ENCODE data around the gene PEMT. TPM values are rescaled to one million over a fixed set of nuclear protein-coding genes. Genes with fewer than 3 reads are reported as not detected.

The PEMT gene
- total RNA-seq, 2 experiments from 2014 or later: 51.7 to 53.2 TPM

GRCh38 chr17:17485420-17485819 is 106.1 kb downstream of the PEMT start:
- TF ChIP-seq, protein P1, sequence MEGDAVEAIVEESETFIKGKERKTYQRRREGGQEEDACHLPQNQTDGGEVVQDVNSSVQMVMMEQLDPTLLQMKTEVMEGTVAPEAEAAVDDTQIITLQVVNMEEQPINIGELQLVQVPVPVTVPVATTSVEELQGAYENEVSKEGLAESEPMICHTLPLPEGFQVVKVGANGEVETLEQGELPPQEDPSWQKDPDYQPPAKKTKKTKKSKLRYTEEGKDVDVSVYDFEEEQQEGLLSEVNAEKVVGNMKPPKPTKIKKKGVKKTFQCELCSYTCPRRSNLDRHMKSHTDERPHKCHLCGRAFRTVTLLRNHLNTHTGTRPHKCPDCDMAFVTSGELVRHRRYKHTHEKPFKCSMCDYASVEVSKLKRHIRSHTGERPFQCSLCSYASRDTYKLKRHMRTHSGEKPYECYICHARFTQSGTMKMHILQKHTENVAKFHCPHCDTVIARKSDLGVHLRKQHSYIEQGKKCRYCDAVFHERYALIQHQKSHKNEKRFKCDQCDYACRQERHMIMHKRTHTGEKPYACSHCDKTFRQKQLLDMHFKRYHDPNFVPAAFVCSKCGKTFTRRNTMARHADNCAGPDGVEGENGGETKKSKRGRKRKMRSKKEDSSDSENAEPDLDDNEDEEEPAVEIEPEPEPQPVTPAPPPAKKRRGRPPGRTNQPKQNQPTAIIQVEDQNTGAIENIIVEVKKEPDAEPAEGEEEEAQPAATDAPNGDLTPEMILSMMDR (IDR thresholded peaks at IDR 0.05): no peak
- CTCF ChIA-PET: no interaction called here
- intact Hi-C loops (cut with micrococcal nuclease): no loop called here
- H3K27me3 Mint-ChIP-seq: no peaks in the 10 kb centered on the region
- no peaks in the 10 kb centered on the region for H3K9me3 Mint-ChIP-seq
- DNase-seq (no peak), ATAC-seq (no peak)
- peaks cover 68% of the 10 kb centered on the region for H3K4me1 Mint-ChIP-seq (ENCODE audit: low read depth)
- peak overlapping the region; percentile 26 for H3K27ac Mint-ChIP-seq
- no peak overlapping the region for H3K4me3 Mint-ChIP-seq
- peaks cover 52% of the 10 kb centered on the region for H3K36me3 Mint-ChIP-seq (ENCODE audit: low read depth)
- POLR2A ChIA-PET: no interaction called here

DNA sequence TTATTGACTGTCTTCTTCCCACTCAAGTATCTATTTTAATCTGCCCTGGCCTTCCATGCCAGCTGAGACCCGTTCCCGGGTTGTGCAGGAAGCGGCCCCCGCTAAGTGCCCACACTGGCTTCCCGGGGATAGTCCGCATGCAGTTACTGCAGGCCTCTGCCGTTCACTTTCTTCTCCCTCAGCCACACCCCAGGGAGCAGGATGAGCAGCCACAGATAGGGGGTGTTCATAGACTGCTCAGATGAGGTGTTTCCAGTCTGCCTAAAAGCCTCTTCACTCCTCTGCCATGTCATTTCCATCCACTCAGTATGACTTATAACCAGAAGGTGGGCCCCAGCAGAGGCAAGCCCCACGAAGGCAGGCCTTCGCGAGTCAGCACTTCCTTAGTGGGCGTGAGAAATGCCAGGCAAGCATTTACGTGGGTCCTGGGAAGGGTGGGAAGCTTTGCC is 107.0 kb downstream of the PEMT start:
- intact Hi-C loops (cut with micrococcal nuclease): no loop called here
- H3K4me3 Mint-ChIP-seq: no peak overlapping the region
- TF ChIP-seq, protein P1 (IDR thresholded peaks at IDR 0.05): peak; percentile 37
- no peaks in the 10 kb centered on the region for H3K9me3 Mint-ChIP-seq
- H3K27me3 Mint-ChIP-seq: no peaks in the 10 kb centered on the region
- peaks cover 47% of the 10 kb centered on the region for H3K36me3 Mint-ChIP-seq (ENCODE audit: low read depth)
- peak; percentile 78 for DNase-seq
- ChIA-PET POLR2A (interaction anchor here (0.7 kb wide), 1 partner anchor 41 kb away, joined by 3 read pairs; no protein-coding TSS in a partner anchor), CTCF (interaction anchor here (1.1 to 1.3 kb wide), 2 partner anchors 12 to 158 kb away, joined by 3 to 5 read pairs; partner anchors contain the start of gene RASD1)
- peak; percentile 99 for ATAC-seq
- peak overlapping the region; percentile 74 for H3K27ac Mint-ChIP-seq
- H3K4me1 Mint-ChIP-seq (ENCODE audit: low read depth): peaks cover 75% of the 10 kb centered on the region

GRCh38 chr17:17481860-17482259 is 109.6 kb downstream of the PEMT start:
- intact Hi-C loops (cut with micrococcal nuclease): no loop called here
- H3K4me1 Mint-ChIP-seq (ENCODE audit: low read depth): peaks cover 74% of the 10 kb centered on the region
- TF ChIP-seq, protein P1 (IDR thresholded peaks at IDR 0.05): no peak
- no peak overlapping the region for H3K27ac Mint-ChIP-seq
- ChIA-PET CTCF (no interaction called here), POLR2A (no interaction called here)
- H3K4me3 Mint-ChIP-seq: no peak overlapping the region
- peaks cover 37% of the 10 kb centered on the region for H3K36me3 Mint-ChIP-seq (ENCODE audit: low read depth)
- no peak for DNase-seq
- H3K9me3 Mint-ChIP-seq: no peaks in the 10 kb centered on the region
- no peaks in the 10 kb centered on the region for H3K27me3 Mint-ChIP-seq
- no peak for ATAC-seq

GRCh38 chr17:17480593-17481148 is 110.8 kb downstream of the PEMT start:
- H3K4me1 Mint-ChIP-seq (ENCODE audit: low read depth): peaks cover 74% of the 10 kb centered on the region
- no peak for DNase-seq
- POLR2A ChIA-PET: no interaction called here
- H3K27me3 Mint-ChIP-seq: no peaks in the 10 kb centered on the region
- no peak overlapping the region for H3K4me3 Mint-ChIP-seq
- H3K36me3 Mint-ChIP-seq (ENCODE audit: low read depth): peaks cover 30% of the 10 kb centered on the region
- TF ChIP-seq, protein P1 (IDR thresholded peaks at IDR 0.05): no peak
- CTCF ChIA-PET: interaction anchor here (1.1 to 1.6 kb wide), 2 partner anchors 13 to 16 kb away, joined by 5 read pairs; partner anchors contain the start of gene RASD1
- no peak for ATAC-seq
- no peaks in the 10 kb centered on the region for H3K9me3 Mint-ChIP-seq
- peak overlapping the region; percentile 75 for H3K27ac Mint-ChIP-seq
- intact Hi-C loops (cut with micrococcal nuclease): no loop called here

DNA sequence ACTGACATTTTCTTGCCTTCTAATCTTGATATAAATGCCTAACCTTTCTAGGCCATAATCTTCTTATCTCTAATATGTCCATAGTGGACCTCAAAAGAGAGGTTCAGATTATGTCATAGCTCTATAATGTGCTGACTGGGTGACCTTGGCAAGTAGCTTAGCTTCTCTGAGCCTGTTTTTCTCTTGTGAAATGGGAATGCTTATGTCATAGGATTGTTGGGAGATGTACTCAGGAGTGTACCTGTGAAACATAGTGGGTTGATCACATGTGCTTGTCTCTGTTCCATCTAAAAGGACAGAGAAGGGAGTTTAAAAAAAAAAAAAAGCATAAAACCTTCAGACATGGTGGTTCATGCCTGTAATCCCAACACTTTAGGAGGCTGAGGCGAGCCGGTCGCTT is 112.3 kb downstream of the PEMT start:
- Mint-ChIP-seq H3K9me3 (no peaks in the 10 kb centered on the region), H3K27ac (no peak overlapping the region), H3K4me3 (peak overlapping the region; percentile 7), H3K4me1 (ENCODE audit: low read depth) (peaks cover 63% of the 10 kb centered on the region), H3K27me3 (no peaks in the 10 kb centered on the region), H3K36me3 (ENCODE audit: low read depth) (peaks cover 21% of the 10 kb centered on the region)
- TF ChIP-seq, protein P1 (IDR thresholded peaks at IDR 0.05): no peak
- CTCF ChIA-PET: no interaction called here
- intact Hi-C loops (cut with micrococcal nuclease): no loop called here
- POLR2A ChIA-PET: no interaction called here
- no peak for ATAC-seq
- DNase-seq: no peak
